Left ventricle myocardium inferior (tissue), 1 donor: ENCODE data around the gene HTR3E. TPM values are rescaled to one million over a fixed set of nuclear protein-coding genes. Genes with fewer than 3 reads are reported as not detected.

Experiments
- DNase-seq: peaks from one replicate; pipeline ENCODE4 v3.0.0-alpha.2; 2020
- H3K27ac ChIP-seq: fragments of 200-600 bp; replicated peaks from 2 replicates; pipeline ENCODE4 v1.8.0; 2021
- H3K27me3 ChIP-seq: fragments of 200-600 bp; 2 replicates; pipeline ENCODE4 v1.8.0; 2021; ENCODE audit warnings: low read depth
- H3K36me3 ChIP-seq: fragments of 200-600 bp; 2 replicates; pipeline ENCODE4 v1.8.0; 2021
- H3K4me1 ChIP-seq: fragments of 200-600 bp; 2 replicates; pipeline ENCODE4 v1.8.0; 2021
- H3K4me3 ChIP-seq: fragments of 200-600 bp; 2 replicates; pipeline ENCODE4 v1.8.0; 2021; ENCODE audit warnings: mild to moderate bottlenecking, moderate library complexity
- H3K9me3 ChIP-seq: fragments of 200-600 bp; replicated peaks from 2 replicates; pipeline ENCODE4 v1.8.0; 2021
- CTCF ChIP-seq: fragments of 200-600 bp; IDR thresholded peaks from 2 replicates; pipeline ENCODE4 v1.8.0; 2021; ENCODE audit warnings: antibody characterized with exemption, mild to moderate bottlenecking, borderline replicate concordance
- intact Hi-C: fragments of 100-400 bp; cut with micrococcal nuclease; formaldehyde crosslinking; loops from one replicate; pipeline ENCODE4 v1.11.0; 2022
- total RNA-seq: library from RNA; stranded (reverse); fragmentation: NEBNext Ultra II Directional; extraction: Animal tissue kit (Norgen Biotek cat#: 25700); gene quantifications from one replicate; pipeline ENCODE4 v1.2.1, GENCODE V29; 2021
- donor health status: DM: no; HTN: yes; CAD: no; lungs with severe emphysema.

Gene HTR3E
- total RNA-seq, 1 donor from 2014 or later, result not detected

DNA sequence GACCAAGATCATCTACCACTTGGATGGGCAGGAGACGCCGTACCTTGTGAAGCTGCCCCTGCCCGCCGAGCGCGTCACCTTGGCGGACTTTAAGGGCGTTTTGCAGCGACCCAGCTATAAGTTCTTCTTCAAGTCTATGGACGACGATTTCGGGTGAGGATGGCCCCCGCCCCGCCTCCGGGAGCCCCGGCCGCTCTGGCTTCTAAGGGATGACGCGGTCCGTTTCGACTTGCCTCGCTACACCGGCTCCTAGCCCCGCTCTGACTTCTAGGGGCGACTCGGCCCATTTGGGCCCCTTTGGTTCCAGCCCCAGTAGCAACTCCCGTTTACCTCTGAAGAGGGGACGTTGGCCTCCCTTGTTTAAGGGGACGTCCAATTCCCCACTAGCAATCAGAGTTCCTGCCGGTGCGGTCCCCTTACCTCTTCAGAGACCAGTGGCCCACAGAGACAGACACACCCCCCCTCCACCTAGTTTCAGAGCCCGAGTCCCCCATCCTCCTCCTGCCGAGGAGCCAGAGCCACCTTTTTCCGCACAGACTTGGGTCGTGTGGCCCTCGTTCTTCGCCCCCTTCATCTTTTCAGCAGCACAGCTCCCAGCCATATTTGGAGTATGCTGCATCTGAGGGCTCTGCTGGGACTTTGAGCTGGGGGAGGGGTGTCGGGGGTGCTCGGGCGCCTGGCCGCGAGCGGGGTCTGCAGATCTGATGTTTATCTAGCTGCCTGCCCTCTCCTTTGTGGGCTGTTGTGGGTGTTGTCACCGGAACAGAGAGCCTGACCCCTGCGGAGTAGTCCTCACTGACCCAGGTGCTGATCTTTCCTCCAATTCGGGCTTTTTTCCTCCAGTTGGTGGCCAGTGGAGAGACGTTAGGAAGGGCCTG is 59.0 kb downstream of the HTR3E start:
- Histone ChIP-seq H3K4me3 (peak overlapping the region; percentile 99), H3K36me3 (no peaks in the 10 kb centered on the region), H3K4me1 (peaks cover 79% of the 10 kb centered on the region), H3K27me3 (no peaks in the 10 kb centered on the region), H3K9me3 (no peaks in the 10 kb centered on the region), H3K27ac (peak overlapping the region; percentile 95)
- no peak for TF ChIP-seq CTCF
- intact Hi-C loops, result no loop called here
- no peak for DNase-seq

GRCh38 chr3:184156522-184156955 is 59.7 kb downstream of the HTR3E start:
- intact Hi-C loops, result no loop called here
- peak; percentile 75 for DNase-seq

More at GRCh38 chr3:184156522-184156955, 59.7 kb downstream of the HTR3E start:
- no peak for TF ChIP-seq CTCF
- Histone ChIP-seq H3K27me3 (no peaks in the 10 kb centered on the region), H3K4me3 (peak overlapping the region; percentile 99), H3K4me1 (peaks cover 85% of the 10 kb centered on the region), H3K36me3 (no peaks in the 10 kb centered on the region), H3K9me3 (no peaks in the 10 kb centered on the region), H3K27ac (peak overlapping the region; percentile 95)

Other genes starting within 250 kb of the HTR3E start
- gene PARL, start 212.2 kb upstream of the HTR3E start, total RNA-seq, result 52.8 TPM
- 49.4 TPM for gene ABCC5, start 79.2 kb upstream of the HTR3E start, total RNA-seq
- gene HTR3D, start 65.3 kb upstream of the HTR3E start, total RNA-seq, result not detected
- not detected for gene HTR3C, start 44.0 kb upstream of the HTR3E start, total RNA-seq
- gene EIF2B5, start 38.3 kb downstream of the HTR3E start, total RNA-seq, result 32.1 TPM
- 63.5 TPM for gene DVL3, start 58.3 kb downstream of the HTR3E start, total RNA-seq
- gene AP2M1, start 77.8 kb downstream of the HTR3E start, total RNA-seq, result 336 TPM
- gene ABCF3, start 89.1 kb downstream of the HTR3E start, total RNA-seq, result 70.2 TPM
- not detected for gene VWA5B2, start 132.5 kb downstream of the HTR3E start, total RNA-seq
- 16.1 TPM for gene ALG3, start 151.9 kb downstream of the HTR3E start, total RNA-seq
- gene EEF1AKMT4, start 152.6 kb downstream of the HTR3E start, total RNA-seq, result 1.6 TPM
- 0.16 TPM for gene CAMK2N2, start 164.5 kb downstream of the HTR3E start, total RNA-seq
- gene ECE2, start 179.0 kb downstream of the HTR3E start, total RNA-seq, result not detected
- gene PSMD2, start 202.2 kb downstream of the HTR3E start, total RNA-seq, result 213 TPM
- gene EIF4G1, start 217.5 kb downstream of the HTR3E start, total RNA-seq, result 224 TPM
- gene FAM131A, start 240.5 kb downstream of the HTR3E start, total RNA-seq, result 30.2 TPM